ENCODE data around the gene TALDO1. TPM values are rescaled to one million over a fixed set of nuclear protein-coding genes. Genes with fewer than 3 reads are reported as not detected.

TALDO1 gene
- total and polyA plus RNA-seq, 2 experiments from 2014 or later, result 353 to 402 TPM

GRCh38 chr11:719214-720016 is 27.8 kb upstream of the TALDO1 start:
- DNase-seq (ENCODE audit: low spot score), result no peak
- H3K9me2 ChIP-seq (ENCODE audit: insufficient read depth), result no peaks in the 10 kb centered on the region
- H3K27ac ChIP-seq (ENCODE audit: low read depth), result no peak overlapping the region
- H3K79me2 ChIP-seq (replicated peaks; ENCODE audit: insufficient read depth), result no peaks in the 10 kb centered on the region
- no peaks in the 10 kb centered on the region for H4K20me1 ChIP-seq (replicated peaks; ENCODE audit: insufficient read depth)
- no peak overlapping the region for H3K4me3 ChIP-seq
- peaks cover 7% of the 10 kb centered on the region; the same call in 2 of the 3 replicates for H3K9me3 Mint-ChIP-seq
- H3K27ac Mint-ChIP-seq, result no peak overlapping the region
- peaks cover 2% of the 10 kb centered on the region; the same call in 2 of the 3 replicates for H3K4me1 Mint-ChIP-seq
- no peaks in the 10 kb centered on the region for H3K27me3 ChIP-seq (ENCODE audit: insufficient read depth)
- 0 out of 2 replicates have a peak, but pooled peaks cover 15% of the 10 kb centered on the region for H3F3A ChIP-seq (replicated peaks; ENCODE audit: low read depth)
- TF ChIP-seq REST (IDR thresholded peaks at IDR 0.05; ENCODE audit: unreplicated experiment) (no peak), JUNB (IDR thresholded peaks at IDR 0.05; ENCODE audit: unreplicated experiment) (no peak), ZNF114 (CRISPR knock-in tag; IDR thresholded peaks at IDR 0.05) (no peak), POLR2AphosphoS5 (IDR thresholded peaks at IDR 0.05; ENCODE audit: low read depth) (no peak), ETS1 (IDR thresholded peaks at IDR 0.05) (no peak), CTCF (conservative IDR thresholded peaks at IDR 0.05; ENCODE audit: low read depth in 2 of 2) (no peak), ZNF462 (CRISPR knock-in tag; IDR thresholded peaks at IDR 0.05) (no peak), EZH2 (IDR thresholded peaks at IDR 0.05; ENCODE audit: low read depth, unreplicated experiment) (no peak), NANOG (IDR thresholded peaks at IDR 0.05; ENCODE audit: borderline replicate concordance) (no peak), STAT1 (IDR thresholded peaks at IDR 0.05; ENCODE audit: unreplicated experiment) (no peak), EZH2phosphoT487 (IDR thresholded peaks at IDR 0.05; ENCODE audit: unreplicated experiment) (no peak), ZNF331 (CRISPR knock-in tag; IDR thresholded peaks at IDR 0.05; ENCODE audit: low read depth) (no peak), CREB1 (CRISPR knock-in tag; IDR thresholded peaks at IDR 0.05; ENCODE audit: low read depth) (no peak)
- no peak overlapping the region for H2AFZ ChIP-seq
- no peak for ATAC-seq
- no peaks in the 10 kb centered on the region for H3K36me3 ChIP-seq (ENCODE audit: insufficient read depth)
- peaks cover 9% of the 10 kb centered on the region for H3K27me3 Mint-ChIP-seq (ENCODE audit: insufficient read depth, low read depth, poor library complexity)
- H3K4me2 ChIP-seq, result no peak overlapping the region
- no peaks in the 10 kb centered on the region; the same call in 2 of the 3 replicates for H3K36me3 Mint-ChIP-seq (ENCODE audit: low read depth)
- H3K4me3 Mint-ChIP-seq, result no peak overlapping the region
- H3K4me1 ChIP-seq (ENCODE audit: insufficient read depth), result no peaks in the 10 kb centered on the region; the same call in 1 of the 2 replicates
